Endodermal cell (in vitro differentiated cells): ENCODE measurements around the gene RPL19. TPM values are rescaled to one million over a fixed set of nuclear protein-coding genes. Genes with fewer than 3 reads are reported as not detected.

Experiments
- DNase-seq: peaks from one replicate; pipeline ENCODE4 v3.0.0-alpha.2; 2017
- H3K27ac ChIP-seq: 2 replicates; pipeline ENCODE4 v1.5.1; 2013; ENCODE audit warnings: mild to moderate bottlenecking, low read depth, low read length, moderate library complexity
- H3K27me3 ChIP-seq: 2 replicates; pipeline ENCODE4 v1.6.1; 2013; ENCODE audit warnings: mild to moderate bottlenecking, low read length, moderate library complexity; ENCODE audit not compliant: insufficient read depth, control insufficient read depth, poor library complexity, severe bottlenecking
- H3K36me3 ChIP-seq: 2 replicates; pipeline ENCODE4 v1.7.0; 2013; ENCODE audit warnings: mild to moderate bottlenecking, low read length, moderate library complexity; ENCODE audit not compliant: control insufficient read depth, insufficient read depth
- H3K4me1 ChIP-seq: one replicate; pipeline ENCODE4 v1.7.0; 2013; ENCODE audit warnings: low read length; ENCODE audit not compliant: control insufficient read depth, insufficient read depth
- H3K4me3 ChIP-seq: 2 replicates; pipeline ENCODE4 v1.5.1; 2013; ENCODE audit warnings: mild to moderate bottlenecking, low read length, moderate library complexity
- H3K9ac ChIP-seq: 2 replicates; pipeline ENCODE4 v1.6.1; 2013; ENCODE audit warnings: mild to moderate bottlenecking, low read length, moderate library complexity; ENCODE audit not compliant: poor library complexity, severe bottlenecking; ENCODE audit errors: extremely low read depth
- H3K9me3 ChIP-seq: 2 replicates; pipeline ENCODE4 v1.6.1; 2013; ENCODE audit warnings: mild to moderate bottlenecking, low read length, moderate library complexity; ENCODE audit not compliant: control insufficient read depth
- H3K27ac Mint-ChIP-seq: 2 replicates; pipeline ENCODE4 v1.8.0; 2020; ENCODE audit warnings: mixed read lengths
- H3K27me3 Mint-ChIP-seq: 2 replicates; pipeline ENCODE4 v1.8.0; 2021; ENCODE audit warnings: mild to moderate bottlenecking, mixed read lengths; ENCODE audit not compliant: insufficient read depth
- H3K36me3 Mint-ChIP-seq: 2 replicates; pipeline ENCODE4 v1.8.0; 2020; ENCODE audit warnings: low read depth, mixed read lengths
- H3K4me1 Mint-ChIP-seq: 2 replicates; pipeline ENCODE4 v1.8.0; 2020; ENCODE audit warnings: mixed read lengths
- H3K4me3 Mint-ChIP-seq: 2 replicates; pipeline ENCODE4 v1.8.0; 2020; ENCODE audit warnings: mild to moderate bottlenecking, moderate library complexity, mixed read lengths
- H3K9me3 Mint-ChIP-seq: 2 replicates; pipeline ENCODE4 v1.8.0; 2020; ENCODE audit warnings: mild to moderate bottlenecking, mixed read lengths
- CTCF ChIP-seq: fragments of 200-600 bp; sonication (generic); conservative IDR thresholded peaks from 2 replicates; pipeline ENCODE4 v1.5.0; 2021; ENCODE audit warnings: antibody characterized with exemption, mild to moderate bottlenecking
- whole genome bisulfite sequencing, 2 experiments: methylation state at CpG; one replicate each; pipeline versions ENCODE4 v1.1.5 to v1.1.7; 2013; ENCODE audit warnings: missing lambda C conversion rate in 2 of 2, mixed read lengths in 1 of 2; ENCODE audit not compliant: insufficient coverage in 1 of 2, insufficient read length in 1 of 2; 5-methylcytosine and 5-hydroxymethylcytosine counted together
- total RNA-seq, 2 donors: library from RNA; stranded (reverse); fragmentation: NEBNext Ultra II Directional in 1 of 2; extraction: Animal tissue kit (Norgen Biotek cat#: 25700) in 1 of 2; gene quantifications; 2 replicates in 1 of 2; 3 replicates in 1 of 2; pipeline ENCODE4 v1.2.1, GENCODE V29; 2021

Gene RPL19
- total RNA-seq, 2 donors from 2014 or later = 1,782 to 1,829 TPM

GRCh38 chr17:39200957-39201510 is 951 bp downstream of the RPL19 start:
- 52 to 58% methylated on average over 9 to 11 of the region's 11 CpGs for WGBS, 2 experiments
- H3K36me3 Mint-ChIP-seq = peaks cover 47% of the 10 kb centered on the region
- H3K27ac ChIP-seq = no peak overlapping the region

GRCh38 chr17:39204245-39204644 is 4.2 kb downstream of the RPL19 start:
- Mint-ChIP-seq H3K27ac (no peak overlapping the region), H3K27me3 (peaks cover 3% of the 10 kb centered on the region), H3K36me3 (peaks cover 47% of the 10 kb centered on the region), H3K4me3 (no peak overlapping the region), H3K4me1 (peaks cover 19% of the 10 kb centered on the region), H3K9me3 (no peaks in the 10 kb centered on the region)
- WGBS, 2 experiments = 95 to 100% methylated on average over 1 to 8 of the region's 8 CpGs
- no peaks in the 10 kb centered on the region for H3K9me3 ChIP-seq
- peaks cover 4% of the 10 kb centered on the region for H3K4me1 ChIP-seq
- H3K27ac ChIP-seq = no peak overlapping the region
- no peak for DNase-seq
- H3K9ac ChIP-seq = no peak overlapping the region
- H3K36me3 ChIP-seq = peaks cover 43% of the 10 kb centered on the region
- H3K27me3 ChIP-seq = peaks cover 2% of the 10 kb centered on the region
- TF ChIP-seq CTCF = no peak
- no peak overlapping the region for H3K4me3 ChIP-seq

More at GRCh38 chr17:39200957-39201510, 951 bp downstream of the RPL19 start:
- Mint-ChIP-seq H3K4me1 (peaks cover 25% of the 10 kb centered on the region), H3K27me3 (no peaks in the 10 kb centered on the region), H3K27ac (peak overlapping the region; percentile 100), H3K9me3 (no peaks in the 10 kb centered on the region), H3K4me3 (peak overlapping the region; percentile 98)
- peak overlapping the region; percentile 97 for H3K9ac ChIP-seq
- H3K9me3 ChIP-seq = no peaks in the 10 kb centered on the region
- H3K36me3 ChIP-seq = peaks cover 43% of the 10 kb centered on the region
- H3K4me1 ChIP-seq = no peaks in the 10 kb centered on the region
- H3K27me3 ChIP-seq = no peaks in the 10 kb centered on the region
- no peak for TF ChIP-seq CTCF
- peak overlapping the region; percentile 92 for H3K4me3 ChIP-seq
- DNase-seq = no peak

GRCh38 chr17:39205112-39205526 is 5.0 kb downstream of the RPL19 start:
- 90 to 100% methylated on average over 2 to 3 of the region's 3 CpGs for WGBS, 2 experiments
- Mint-ChIP-seq H3K4me1 (peaks cover 18% of the 10 kb centered on the region), H3K27me3 (peaks cover 5% of the 10 kb centered on the region), H3K27ac (peak overlapping the region; percentile 32), H3K36me3 (peaks cover 47% of the 10 kb centered on the region), H3K4me3 (no peak overlapping the region), H3K9me3 (no peaks in the 10 kb centered on the region)
- no peak for DNase-seq
- Histone ChIP-seq H3K4me3 (no peak overlapping the region), H3K36me3 (peaks cover 43% of the 10 kb centered on the region), H3K27me3 (peaks cover 10% of the 10 kb centered on the region), H3K9ac (no peak overlapping the region), H3K9me3 (no peaks in the 10 kb centered on the region), H3K4me1 (peaks cover 4% of the 10 kb centered on the region), H3K27ac (no peak overlapping the region)
- no peak for TF ChIP-seq CTCF
